CD4-positive, alpha-beta T cell treated with Interleukin-10 for 1 hour (primary cell): ENCODE results near the gene RNU1-2.
"Not testable (repeated sequence)": the region's sequence is repeated elsewhere in the genome, so short reads cannot be mapped to it uniquely, and the experiment has no call there.

Source experiments
- DNase-seq: peaks from one replicate; pipeline ENCODE4 v3.0.0-alpha.2; 2020

Gene RNU1-2

DNA sequence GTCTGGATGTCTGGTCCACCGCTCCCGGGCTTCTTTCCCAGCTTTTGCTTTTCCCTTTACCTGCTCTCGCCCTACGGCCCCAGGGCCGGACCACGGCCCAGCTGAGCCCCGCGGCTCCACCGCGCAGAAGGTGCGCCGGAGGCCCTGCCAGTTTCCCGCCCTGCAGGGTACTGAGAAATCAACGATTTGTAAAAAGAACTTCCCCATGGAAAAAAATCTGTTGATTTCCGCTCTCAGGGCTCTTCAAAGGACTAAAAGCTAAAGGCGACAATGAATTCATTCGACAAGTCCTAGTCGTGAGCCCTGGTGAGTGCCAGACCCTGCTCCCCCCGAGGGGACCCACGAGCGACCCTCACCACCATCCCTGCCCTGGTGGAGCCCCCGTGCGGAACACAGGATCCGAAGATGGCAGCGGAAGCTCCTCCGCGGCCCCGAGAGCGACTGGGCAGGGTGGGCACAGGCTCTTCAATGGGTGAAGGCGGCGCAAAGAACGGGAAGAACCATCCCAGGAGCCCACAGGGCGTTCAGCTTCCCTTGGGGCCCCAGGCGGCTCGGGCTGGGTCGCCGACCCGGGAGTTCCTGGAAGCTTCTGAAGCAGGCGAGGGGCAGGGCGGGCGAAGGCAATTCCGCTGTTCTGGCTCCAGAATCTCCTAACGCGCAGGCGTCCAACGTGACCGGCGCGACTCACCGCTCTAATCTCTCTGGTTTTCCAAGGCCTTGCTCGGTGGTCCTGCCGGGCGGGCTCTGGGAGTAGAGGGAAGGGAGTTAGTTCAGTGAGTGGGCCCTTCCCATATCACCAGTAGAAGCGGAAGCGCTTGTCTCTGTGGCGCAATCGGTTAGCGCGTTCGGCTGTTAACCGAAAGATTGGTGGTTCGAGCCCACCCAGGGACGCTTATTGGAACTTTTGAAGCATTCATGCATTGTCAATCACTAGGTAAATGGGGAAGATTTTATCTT, 6.6 kb upstream of the RNU1-2 start:
- peak; percentile 69 for DNase-seq

DNA sequence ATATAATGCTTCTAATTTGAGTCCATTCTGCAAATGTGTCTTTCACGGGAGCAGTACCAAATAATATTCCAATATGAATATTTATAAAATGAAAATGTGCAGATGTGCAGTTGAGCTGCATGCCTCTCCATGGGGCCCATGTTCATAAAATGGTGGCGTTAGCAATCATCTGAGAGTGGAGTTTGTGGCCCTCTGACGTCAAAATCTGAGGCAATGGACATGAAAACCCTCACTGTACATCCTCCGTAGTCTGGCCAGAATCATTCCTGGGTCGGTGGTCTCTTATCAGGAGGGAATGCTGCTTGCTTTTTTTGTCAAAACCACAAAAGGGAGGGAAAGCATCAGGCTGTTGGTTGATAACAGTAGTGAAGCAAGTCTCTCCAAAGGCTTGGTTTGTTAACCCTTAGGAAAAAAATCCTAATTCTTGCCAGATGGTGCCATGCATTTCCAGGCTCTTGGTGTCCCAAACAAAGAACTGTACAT, 5.2 kb upstream of the RNU1-2 start:
- not testable (repeated sequence) for DNase-seq

DNA sequence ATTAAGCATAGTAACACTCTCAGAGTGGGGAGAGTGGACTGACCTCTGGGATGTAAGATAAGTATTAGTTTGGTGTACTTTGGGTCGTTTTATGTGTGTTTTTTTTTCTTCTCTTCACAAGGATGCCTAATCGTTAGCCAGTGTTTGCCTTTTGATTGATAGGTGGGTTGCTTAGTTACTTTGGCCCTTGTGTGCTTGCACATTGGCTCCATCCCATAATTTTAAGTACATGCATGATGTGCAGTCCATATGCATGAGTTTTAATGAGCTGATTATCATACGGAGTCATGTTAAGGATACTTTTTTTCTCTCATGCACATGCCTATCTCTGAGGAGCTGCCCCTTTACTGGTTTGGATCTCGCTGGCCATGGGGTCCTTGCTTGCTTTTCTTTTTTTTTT, 4.7 kb upstream of the RNU1-2 start:
- not testable (repeated sequence) for DNase-seq

DNA sequence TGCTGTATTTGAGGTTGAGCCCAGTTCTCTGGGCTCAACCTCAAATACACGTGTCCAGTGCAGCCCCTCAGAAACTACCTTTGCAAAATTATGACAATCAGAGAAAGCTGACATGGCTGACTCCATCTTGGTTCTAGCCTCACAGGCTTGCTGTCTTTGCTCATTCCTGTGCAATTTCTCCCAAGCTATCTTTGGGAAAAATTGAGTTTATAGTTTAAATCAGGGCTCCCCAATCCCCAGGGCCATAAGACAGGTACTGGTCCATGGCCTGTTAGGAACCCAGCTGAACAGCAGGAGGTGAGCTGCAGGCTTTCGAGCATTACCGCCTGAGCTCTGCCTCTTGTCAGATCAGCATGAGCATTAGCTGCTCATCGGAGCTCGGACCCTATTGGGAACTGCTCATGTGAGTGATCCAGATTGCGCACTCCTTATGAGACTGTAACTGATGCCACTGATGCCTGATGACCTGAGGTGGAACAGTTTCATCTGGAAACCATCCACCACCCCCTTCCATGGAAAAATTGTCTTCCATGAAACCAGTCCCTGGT, 2.7 kb upstream of the RNU1-2 start:
- DNase-seq = not testable (repeated sequence)

DNA sequence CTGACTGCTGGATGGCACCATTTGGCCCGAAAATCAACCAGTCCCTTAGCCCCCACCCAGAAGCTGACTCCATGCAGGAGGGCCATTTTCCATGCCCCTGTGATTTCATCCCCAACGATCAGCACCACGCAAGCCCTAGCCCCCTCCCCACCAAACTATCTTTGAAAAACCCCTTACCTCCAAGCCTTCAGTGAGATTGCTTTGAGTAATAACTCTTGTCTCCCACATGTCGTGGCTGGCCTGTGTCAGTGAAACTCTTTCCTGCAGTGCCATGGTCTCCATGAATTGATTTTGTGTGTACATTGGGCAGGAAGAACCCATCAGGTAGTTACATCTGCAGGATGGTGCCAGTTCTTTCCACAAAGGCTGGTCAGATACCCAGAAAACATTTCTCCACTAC, 2.0 kb upstream of the RNU1-2 start:
- DNase-seq = not testable (repeated sequence)

DNA sequence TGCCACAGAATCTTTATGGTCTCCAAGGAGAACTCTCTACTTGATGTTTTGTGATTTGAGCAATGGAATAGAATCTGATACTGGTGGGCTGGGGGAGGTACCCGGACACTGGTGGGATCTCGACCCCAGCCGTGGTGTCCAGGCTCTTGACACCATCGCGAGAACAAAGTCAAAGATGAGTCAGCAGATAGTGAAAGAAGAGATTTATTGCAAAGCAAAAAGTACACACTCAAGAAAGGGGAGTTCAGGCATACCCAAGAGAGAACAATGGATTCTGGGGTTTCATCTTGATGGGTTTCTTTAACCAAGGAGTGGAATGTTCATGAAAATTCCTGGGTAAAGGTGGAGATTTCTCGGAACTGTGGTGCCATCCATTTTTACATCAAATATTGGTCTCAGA, 1.4 kb upstream of the RNU1-2 start:
- not testable (repeated sequence) for DNase-seq

DNA sequence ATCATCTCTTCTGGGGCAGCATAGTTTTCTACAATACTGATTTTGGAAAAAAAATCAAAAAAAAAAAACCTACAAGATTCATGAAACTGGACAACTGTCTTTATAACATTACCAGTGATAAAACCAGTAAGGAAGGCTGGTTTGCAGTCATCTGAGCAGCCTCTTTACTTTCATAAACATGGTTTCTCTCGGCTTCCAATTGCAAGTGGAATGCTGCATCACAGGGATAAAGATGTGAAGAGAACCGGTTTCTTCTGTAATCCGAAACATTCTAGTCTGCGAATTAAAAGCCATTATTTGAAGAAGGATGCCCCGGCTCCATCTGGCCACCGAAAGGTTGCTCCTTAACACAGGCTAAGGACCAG, 565 bp upstream of the RNU1-2 start:
- not testable (repeated sequence) for DNase-seq

DNA sequence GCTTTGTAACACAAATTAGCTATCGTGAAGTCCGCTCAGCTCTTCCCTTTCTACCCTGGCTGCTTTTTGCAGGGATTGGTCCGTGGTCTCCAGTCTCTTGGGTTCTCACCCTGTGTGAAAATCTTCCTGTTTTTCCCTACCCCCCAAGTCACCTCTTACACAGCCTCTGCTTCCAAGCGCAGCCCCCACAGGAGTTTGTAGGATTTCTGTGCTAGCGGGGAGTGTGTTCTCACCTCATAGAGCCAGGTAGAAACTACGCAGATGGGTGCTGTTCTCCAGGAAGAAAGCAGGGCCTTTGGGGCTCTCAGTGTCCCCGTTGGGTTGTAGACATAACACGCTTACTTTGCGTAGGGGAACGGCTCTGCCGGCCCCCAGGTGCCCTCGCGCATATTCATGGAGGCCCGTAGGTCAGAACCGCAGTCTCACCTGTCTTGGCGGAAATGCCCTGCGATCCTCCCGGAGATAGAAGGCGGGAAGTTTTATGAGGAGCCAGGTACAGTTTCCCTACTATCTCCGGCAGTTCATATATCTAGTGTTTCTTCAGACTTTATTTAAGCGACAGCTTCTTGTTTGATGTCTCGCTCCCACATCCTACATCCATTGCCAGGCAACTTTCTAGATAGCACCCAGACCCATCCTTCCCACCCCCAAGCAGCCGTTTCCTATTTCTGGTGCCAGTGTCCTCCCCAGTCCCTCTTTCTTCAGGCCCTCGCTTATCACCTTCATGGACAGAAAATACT, 706 bp downstream of the RNU1-2 start:
- DNase-seq = peak; percentile 81

DNA sequence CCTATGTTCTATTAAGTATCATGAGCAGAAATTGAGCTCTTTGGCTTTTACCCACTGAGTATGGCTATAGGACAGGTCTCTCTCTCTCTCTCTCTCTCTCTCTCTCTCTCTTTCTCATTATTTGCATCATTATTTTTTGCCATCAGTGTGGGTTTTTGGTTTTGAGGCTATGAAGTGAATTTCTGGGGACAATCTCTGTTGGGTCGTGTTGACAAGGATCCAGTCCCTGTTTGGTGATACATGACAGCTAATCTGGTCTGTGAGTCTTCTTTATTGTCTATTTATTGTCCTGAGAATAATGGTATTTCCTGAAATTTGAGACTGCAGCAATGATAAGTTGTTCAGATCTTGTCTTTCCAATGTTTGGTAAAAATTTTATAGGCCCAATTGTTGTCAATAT, 1.9 kb downstream of the RNU1-2 start:
- not testable (repeated sequence) for DNase-seq

DNA sequence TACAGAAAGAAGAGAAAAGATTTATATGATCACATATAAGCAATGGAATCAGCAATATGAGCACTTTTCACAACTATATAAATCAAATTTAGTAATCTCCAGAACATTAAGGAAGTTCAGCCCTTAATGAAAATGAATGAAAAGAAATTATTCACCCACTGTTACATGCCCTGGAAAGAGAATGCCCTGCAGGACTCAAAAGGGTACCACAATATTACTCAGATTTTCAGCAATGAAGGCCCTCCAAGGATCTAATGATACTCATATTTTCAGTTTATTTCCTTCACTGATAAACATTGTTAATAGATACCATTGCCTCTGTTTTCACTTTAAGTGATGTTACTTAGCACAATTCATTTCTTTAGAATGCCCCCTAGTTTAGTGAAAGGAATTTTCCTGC, 2.5 kb downstream of the RNU1-2 start:
- not testable (repeated sequence) for DNase-seq

DNA sequence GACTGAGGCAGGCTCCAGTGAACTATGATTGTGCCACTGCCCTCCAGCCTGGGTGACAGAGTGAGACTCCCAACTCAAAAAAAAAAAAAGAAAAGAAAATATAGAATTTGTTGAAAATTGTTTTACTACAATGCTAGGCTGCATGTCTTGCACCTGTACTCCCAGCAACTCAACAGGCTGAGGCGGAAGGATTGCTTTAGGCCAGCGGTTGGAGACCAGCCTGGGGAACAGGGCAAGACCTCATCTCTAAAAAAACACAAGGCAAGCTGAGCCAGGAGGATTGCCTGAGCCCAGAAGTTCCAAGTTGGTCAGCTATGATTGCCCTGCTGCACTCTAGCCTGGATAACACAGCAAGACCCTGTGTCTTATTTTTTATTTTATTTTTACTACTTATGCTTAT, 3.2 kb downstream of the RNU1-2 start:
- DNase-seq = not testable (repeated sequence)

DNA sequence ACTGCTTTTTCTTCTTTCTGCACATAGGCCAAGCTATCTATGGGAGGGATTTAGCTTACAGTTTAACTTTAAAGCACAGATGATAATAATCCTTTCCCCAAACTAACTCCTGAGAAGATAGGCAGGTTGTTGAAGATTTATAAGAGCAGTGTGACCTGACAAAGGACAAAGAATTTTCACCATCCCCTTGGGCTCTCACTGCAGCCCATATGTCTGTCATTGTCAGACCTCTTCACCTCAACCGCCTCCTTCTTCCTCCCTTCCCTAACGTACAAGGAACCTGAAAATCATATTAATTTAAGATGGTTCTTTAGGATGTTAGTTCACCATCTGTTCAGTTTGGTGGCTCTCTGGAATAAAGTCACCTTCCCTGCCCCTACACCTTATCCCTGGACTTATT, 5.0 kb downstream of the RNU1-2 start:
- no peak for DNase-seq

DNA sequence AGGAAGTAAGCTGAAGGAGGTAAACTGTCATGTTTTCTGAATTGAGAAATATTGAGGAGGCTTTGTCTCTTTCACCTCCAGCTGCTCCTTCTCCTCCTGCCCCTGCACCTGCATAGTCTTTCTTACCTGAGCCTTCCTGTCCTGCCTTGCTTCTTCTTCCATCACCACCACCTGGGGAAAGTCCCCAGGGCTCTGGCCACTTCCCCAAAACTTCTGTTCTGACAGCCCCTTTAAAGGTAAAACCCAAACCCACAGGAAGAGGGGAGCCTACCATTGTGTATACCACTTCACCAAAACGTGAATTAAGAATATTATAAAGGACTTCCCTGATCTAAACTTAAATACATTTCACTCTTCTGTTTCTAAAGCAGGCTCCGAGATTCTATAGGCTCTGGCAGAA, 5.6 kb downstream of the RNU1-2 start:
- not testable (repeated sequence) for DNase-seq

DNA sequence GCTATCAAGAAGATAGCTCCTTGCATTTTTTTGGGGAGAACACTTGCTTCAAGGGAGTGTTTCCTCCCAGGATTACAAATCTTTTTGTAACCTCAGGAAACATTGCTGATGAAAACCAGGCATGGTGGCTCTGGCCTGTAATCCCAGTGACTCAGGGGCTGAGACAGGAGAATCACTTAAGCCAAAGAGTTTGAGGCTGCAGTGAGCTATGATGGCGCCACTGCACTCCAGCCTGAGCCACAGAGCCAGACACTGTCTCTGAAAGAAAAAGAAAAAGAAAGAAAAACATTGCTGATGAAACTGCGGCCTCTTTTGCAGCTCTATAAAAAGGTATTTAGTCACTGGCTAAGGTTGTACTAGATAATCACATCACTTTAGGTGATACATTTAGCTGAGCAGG, 7.3 kb downstream of the RNU1-2 start:
- DNase-seq = peak; percentile 14

DNA sequence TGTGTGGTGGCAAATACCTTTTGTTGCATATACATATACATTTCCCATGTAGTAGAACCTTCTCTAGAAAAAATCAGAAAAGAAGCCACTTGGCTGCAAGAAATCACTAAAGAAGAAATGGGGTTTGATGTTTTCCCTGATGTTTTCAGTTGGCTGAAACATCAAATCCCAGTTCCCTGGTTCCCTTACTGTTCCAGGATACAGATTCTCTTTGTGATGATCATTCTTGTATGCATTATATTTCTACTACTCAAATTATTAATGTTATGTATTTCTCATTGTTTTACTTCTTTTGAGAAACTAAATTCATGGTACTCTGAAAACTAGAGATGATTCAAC, 7.6 kb downstream of the RNU1-2 start:
- no peak for DNase-seq

DNA sequence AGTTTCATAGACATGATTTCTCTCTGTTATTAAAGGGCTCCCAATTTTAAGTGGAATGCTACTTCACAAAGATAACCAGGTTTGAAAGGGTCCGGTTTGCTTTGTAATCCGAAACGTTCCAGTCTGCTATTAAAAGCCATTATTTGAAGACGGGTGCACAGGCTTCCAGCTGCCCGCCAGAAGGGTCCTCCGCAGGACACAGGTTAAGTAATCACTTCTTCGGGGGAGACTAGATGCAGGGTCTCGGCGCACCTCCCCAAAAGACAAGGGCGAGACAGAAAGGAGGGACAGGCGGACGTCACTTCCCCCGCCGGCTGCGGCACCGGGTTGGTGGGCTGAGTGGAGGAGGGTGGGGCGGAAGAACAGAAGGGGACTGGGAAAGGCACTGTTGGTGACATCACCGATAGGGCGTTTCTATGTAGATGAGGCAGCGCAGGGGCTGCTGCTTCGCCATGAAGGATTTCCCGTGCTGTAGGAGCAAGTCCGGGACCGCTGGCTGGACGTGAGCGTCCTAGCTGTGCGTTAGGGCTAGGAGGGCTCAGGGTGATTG, 8.9 kb downstream of the RNU1-2 start:
- peak; percentile 100 for DNase-seq

DNA sequence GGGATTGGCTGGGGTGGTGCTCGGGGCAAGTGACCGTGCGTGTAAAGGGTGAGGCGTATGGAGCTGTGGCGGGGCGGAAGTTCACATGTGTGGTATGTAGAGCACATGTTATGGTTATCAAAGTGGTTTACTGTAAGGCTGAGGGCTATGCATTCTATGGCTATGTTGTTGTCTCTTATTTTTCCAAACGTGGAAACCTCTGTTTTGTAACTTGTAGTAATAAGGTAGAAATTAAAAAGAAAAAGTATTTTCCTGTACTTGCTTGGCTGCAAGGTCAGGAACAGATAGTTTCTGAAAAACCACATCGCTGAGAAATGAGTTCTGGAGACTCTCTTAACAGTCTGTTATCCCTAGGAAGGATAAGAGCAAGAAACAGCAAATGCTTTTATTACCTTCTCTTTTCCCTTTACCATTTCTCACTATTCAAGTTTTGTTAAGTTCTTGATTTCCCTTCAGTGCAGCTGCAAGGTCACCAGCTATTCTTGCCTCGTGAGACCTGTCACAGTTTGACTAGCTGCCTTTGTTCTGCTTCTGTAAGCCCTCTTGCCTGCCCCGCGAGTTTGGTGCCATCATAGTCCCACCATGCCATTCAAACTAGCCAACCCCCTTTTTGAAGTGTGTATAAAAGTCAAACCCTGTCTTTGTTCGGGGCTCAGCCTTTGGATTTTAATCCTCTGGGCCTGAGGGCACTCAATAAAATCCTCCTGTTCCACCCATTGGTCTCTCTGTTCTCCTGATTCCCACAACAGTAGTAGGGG, 9.5 kb downstream of the RNU1-2 start:
- peak; percentile 58 for DNase-seq

DNA sequence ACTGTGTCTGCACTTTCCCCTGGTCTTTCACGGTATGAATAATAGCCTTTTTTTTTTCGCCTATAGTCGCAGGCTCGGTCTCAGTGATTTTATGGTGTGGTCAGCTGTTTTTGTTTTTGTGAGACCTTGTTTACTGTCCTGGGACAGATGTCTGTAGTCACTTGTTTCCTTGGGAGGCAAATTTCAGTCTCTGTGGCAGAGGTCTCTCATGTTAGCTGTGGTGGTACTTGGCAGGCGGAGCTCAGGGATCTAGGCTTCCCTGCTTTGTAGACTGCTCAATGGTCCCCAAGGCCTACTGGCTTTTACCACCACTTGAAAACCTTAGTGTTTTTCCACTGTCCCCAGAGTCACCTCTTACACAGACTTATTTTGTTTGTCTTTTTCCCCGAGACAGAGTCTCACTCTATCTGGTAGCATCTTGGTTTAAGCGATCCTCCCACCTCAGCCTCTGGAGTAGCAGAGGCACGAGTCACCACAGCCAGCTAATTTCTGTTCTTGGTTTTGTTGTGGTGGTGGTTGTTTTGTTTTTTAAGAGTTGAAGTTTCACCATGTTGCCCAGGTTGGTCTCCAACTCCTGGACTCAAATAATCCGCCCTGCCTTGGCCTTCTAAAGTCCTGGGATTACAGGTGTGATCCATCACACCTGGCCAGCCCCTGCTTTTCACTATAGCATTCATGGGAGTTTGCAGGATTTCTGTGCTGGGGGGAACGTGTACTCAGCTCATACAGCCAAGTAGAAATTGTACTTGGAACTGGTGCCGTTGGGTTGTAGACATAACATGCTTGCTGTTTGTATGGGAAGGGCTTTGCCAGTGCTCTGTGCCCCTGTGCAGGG, 10.3 kb downstream of the RNU1-2 start:
- DNase-seq = no peak

DNA sequence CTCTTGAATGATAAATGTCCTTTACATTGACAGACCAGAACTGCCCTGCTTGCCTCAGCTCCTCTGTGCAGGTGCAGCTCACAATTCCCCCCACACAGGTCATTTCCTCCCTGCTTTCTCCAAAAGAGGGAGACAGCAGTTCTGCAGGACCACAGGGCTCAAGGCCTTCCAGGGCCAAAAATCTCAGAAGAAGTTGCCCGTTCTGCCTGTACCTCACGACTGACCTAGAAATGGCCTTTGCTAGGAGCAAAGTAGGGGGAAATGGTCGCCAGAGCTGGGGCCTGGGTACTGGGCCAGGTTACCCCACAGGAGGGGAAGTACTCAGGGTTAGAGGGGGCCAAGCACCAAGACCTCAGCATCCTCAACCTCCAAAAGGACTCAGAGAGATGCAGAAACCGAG, 11.1 kb downstream of the RNU1-2 start:
- no peak for DNase-seq

DNA sequence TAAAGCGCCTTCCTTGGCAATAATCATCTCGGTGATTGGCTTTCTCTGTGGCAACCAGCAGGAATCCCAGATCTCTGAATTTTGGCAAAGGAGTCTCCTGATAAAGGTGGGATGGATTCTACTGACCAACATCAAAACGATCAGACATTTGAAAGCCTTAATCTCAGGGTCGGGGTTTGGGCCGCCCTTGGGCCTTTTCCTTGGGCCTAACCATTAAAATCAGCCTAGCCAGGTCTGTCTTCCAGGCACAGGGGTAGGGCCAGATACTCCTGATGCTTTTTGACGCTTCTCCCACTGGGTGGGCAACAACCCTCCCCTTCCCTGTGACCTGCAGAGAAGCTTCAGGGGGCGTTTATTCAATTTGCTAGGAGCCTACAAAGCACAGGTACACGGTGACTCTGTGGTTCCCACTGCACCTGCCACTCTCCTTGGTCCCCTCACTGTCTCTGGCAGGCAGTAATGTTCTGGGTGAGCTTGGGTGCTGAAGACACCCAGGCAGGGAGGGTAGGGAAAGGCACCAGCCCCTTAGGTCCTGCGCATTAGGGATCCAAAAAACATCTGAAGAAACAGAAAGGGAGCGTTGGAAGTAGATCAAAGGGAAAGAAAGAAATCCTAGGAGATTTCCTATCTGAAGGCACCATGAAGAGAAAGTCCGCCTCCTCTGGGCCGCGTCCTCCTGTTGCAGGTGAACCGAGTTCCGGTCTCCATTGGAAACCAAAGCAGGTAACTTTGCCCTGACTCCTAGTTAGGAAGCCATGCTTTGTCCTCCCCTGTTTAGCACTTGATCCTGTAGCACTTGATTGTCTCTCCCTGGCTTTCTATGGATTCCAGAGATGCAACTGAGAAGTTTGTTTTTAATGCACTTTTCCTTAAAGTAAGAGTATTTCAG, 12.3 kb downstream of the RNU1-2 start:
- no peak for DNase-seq
